ENCODE measurements around the gene FNBP1.
"Not testable (repeated sequence)": the region's sequence is repeated elsewhere in the genome, so short reads cannot be mapped to it uniquely, and the experiment has no call there.

Gene FNBP1

GRCh38 chr9:129953736-129954135 lies 89.3 kb downstream of the FNBP1 start:
- no peak for DNase-seq (ENCODE audit: low read depth)

GRCh38 chr9:129952337-129952736 lies 90.7 kb downstream of the FNBP1 start:
- no peak for DNase-seq (ENCODE audit: low read depth)

DNA sequence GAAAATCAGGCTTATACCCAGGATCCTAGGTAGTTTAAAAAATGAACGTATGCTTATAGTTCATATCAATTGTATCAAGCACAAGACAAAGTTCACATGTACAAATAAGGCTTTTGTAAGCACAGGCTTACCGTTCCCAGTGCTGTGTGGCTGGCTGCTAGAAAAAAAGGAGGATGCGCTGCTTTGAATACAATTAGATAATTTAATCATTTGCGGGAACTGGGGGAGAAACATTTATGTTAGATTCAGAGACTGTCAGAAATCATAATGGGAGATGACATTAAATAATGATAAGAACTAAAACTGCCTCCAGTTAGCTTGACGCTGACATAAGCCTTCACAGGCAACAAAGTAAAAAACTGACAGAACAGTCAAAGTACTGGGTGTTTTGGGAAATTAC lies 93.2 kb downstream of the FNBP1 start:
- no peak for DNase-seq (ENCODE audit: low read depth)

DNA sequence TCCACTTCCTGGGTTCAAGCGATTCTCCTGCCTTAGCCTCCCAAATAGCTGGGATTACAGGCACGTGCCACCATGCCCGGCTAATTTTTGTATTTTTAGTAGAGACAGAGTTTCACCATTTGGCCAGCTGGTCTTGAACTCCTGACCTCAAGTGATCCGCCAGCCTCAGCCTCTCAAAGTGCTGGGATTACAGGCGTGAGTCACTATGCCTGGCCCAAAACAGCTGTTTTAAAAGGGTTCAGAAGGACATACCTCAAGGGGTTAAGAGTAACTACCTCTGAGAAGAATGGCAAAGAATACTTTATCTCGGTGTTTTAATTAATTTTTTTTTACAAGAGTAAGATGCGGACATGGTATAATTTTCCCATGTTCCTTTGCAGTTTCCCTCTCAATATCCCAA lies 94.4 kb downstream of the FNBP1 start:
- not testable (repeated sequence) for DNase-seq (ENCODE audit: low read depth)

- no peak for DNase-seq (ENCODE audit: low read depth)
Observed at GRCh38 chr9:129946246-129946995, 96.6 kb downstream of the FNBP1 start.

- no peak for DNase-seq (ENCODE audit: low read depth)
Observed at GRCh38 chr9:129945314-129945713, 97.7 kb downstream of the FNBP1 start.

- DNase-seq (ENCODE audit: low read depth) = no peak
Observed at GRCh38 chr9:129944506-129945116, 98.4 kb downstream of the FNBP1 start.

GRCh38 chr9:129939431-129939830 lies 103.6 kb downstream of the FNBP1 start:
- no peak for DNase-seq (ENCODE audit: low read depth)

- peak; percentile 62 for DNase-seq (ENCODE audit: low read depth)
Observed at GRCh38 chr9:129938291-129938979, 104.6 kb downstream of the FNBP1 start.

DNA sequence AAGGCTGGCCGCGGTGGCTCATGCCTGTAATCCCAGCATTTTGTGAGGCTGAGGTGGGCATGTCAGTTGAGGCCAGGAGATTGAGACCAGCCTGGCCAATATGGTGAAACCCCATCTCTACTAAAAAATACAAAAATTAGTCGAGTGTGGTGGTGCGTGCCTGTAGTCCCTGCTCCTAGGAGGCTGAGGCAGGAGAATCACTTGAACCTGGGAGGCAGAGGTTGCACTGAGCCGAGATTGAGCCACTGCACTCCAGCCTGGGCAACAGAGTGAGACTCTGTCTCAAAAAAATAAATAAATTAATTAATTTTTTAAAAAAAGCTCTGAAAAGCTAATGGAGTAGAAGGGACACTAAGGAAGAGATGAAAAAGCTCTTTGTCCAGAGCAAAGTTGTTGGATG lies 105.1 kb downstream of the FNBP1 start:
- not testable (repeated sequence) for DNase-seq (ENCODE audit: low read depth)

DNA sequence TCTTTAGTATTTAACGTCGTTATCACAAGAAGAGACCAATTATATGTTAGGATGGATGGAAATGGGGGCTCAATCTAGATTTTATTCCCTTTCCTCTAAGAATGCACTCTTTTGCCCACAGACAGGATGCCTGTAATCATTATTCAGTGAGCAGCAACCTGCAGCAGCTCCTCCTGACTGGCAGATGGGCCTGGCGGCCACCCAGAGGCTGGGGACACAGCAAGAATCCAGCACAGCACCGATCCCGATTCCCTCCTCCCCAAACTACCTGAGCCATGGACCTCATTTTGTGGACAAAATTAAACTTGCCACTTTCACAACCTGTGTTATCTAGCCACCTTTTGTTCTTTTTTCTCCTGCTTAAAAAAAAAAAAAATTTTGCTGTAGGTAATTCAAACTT lies 106.8 kb downstream of the FNBP1 start:
- DNase-seq (ENCODE audit: low read depth) = no peak

- no peak for DNase-seq (ENCODE audit: low read depth)
Observed at GRCh38 chr9:129934780-129935179, 108.2 kb downstream of the FNBP1 start.

DNA sequence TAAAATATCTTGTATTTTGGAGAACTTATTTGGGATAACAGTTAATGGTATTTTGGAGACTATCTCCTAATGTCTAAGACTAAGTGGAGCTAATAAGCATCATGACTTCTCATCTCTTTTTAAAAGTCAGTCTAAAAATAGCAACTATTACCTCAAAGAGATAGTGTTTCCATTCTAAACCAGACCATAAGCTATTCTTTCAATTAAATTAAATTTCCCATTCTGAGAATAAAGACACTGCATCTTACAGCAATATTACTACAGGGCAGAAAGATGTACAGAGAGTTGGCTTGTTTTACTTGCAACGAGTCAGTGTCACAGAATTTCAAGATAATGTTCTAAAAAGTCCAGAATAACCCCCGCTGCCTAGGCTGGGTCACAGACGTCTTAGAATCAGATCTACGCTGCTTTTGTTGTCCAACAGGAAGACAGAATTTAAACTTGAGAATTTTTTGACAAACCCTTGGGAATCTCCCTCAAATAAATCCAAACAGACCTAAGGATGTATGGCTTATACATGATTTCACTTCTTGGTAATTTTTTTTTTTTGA lies 108.9 kb downstream of the FNBP1 start:
- no peak for DNase-seq (ENCODE audit: low read depth)

- no peak for DNase-seq (ENCODE audit: low read depth)
Observed at GRCh38 chr9:129933185-129934040, 109.6 kb downstream of the FNBP1 start.

- DNase-seq (ENCODE audit: low read depth) = no peak
Observed at GRCh38 chr9:129932303-129933151, 110.5 kb downstream of the FNBP1 start.

DNA sequence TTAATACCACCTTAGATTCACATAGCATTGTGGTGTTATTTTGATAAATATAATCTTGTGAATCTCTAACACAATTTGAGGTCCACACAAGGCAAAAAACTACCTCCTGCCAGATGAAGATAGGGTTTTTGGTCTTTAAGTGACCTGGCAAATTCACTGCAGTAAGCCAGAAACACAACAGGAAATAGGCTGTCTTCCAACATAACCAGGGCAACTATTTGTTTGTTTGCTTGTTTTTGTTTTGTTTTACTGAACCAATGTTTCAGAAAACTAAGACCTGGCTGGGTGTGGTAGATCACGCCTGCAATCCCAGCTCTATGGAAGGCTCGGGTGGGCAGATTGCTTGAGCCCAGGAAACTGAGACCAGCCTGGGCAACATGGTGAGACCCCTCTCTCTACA lies 112.2 kb downstream of the FNBP1 start:
- no peak for DNase-seq (ENCODE audit: low read depth)

DNA sequence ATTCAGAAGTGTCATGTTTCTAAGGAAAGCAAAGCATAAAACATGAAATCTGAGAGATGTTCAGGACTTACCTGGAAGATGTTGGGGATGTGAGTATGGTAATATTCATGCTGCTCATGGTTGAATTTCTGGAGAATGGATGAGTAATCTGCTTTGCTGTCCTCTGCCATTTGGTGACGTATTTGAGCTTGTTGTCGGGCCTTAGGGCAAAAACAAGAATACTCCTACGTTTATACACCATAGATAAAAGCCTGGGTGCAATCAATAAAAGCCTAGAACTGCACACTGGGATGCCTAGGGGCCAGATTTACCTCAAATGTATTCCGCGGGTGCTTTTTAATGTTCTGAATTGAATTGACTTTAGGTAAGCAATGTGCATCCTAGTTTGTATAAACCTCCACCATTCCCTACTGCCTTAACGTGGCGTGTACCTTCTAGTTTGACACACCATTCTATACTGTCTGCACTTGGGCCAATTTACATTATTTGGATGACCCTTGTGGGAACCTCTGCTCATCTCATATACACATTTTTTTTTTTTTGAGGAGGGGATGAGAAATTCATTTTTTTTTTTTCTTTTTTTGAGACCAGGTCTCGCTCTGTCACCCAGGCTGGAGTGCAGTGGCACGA lies 113.4 kb downstream of the FNBP1 start:
- no peak for DNase-seq (ENCODE audit: low read depth)

DNA sequence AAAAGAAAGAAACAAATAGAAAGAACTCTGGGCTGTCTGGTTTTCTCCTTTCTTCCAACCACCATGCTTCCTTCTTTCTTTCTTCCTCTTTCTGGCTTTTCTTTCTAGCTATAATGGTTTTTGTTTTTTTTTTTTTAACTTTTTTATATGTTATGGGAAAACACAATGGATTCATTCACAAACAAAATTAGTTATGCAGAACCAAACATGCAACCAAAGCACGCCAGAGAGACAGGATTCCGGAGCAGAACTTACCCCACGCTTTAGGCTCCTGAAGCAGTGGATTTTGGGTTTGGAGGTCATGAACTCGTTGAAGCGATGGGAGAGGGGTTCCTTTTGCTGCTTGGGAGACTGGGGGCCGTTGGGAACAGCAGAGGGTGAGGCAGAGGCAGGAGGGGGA lies 119.4 kb downstream of the FNBP1 start:
- DNase-seq (ENCODE audit: low read depth) = no peak

DNA sequence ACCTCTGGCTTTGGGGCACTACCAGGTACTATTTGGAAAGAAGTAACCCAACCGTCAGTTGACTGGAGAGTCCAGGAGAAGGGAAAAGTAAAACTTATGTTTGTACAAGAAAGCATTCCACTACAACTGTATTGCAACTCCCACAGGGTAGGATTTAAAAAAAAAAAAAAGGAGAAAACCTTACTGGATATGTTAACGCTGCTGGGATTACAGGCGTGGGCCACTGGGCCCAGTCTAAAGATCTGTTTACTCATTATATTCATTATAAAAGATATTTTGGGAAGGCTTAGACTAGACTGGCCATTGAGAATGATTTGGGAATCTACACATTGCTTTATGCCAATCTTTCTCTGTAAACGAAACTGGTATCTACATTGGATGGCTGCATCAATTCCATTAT lies 121.1 kb downstream of the FNBP1 start:
- DNase-seq (ENCODE audit: low read depth) = no peak

DNA sequence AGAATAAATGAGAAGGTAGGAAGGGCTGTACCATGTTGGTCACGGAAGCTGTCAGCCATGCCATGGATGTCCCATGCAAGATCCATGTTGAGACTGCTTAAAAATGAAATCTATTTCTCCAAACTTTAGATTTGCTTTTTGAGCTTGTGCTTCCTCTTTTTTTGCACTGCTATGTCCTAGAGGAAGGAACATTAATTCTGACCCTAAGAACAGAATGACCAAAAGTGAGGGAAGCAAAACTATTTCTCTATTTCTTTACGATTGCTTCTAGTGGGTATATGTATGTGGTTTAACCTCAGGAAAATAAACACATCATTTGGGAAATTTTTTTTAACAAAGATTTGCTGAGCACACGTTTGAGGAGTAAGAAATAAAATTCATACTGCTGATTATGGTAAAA lies 123.1 kb downstream of the FNBP1 start:
- DNase-seq (ENCODE audit: low read depth) = no peak

DNA sequence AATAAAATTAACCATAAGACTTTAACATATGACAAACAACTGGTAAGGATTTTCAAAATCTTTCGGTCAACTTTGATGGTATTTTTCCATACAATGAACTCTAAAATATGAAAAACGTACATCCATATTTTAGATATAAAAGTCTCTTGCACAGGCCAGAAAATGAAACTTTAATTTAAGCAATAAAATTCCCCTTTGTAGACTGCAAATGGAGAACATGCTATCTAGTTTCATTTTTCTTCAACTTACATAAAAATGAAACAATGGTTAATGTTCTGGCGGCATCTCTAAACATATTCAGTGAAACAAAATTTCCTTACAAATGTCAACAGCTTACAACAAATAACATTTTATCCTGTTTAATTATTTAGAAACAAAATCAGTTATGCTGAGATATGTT lies 123.7 kb downstream of the FNBP1 start:
- DNase-seq (ENCODE audit: low read depth) = no peak

Measured in fibroblast of the conjunctiva (primary cell).